NOMO-1 treated with DMSO at 0.1 percent for 48 hours (cell line): ENCODE results near the gene UNC13D.
"Not testable (repeated sequence)": the region's sequence is repeated elsewhere in the genome, so short reads cannot be mapped to it uniquely, and the experiment has no call there.

Experiments
- DNase-seq: peaks from one replicate; lab custom pipeline; 2025; ENCODE audit not compliant: unreplicated experiment; lab: John Stamatoyannopoulos, UW

The UNC13D gene

DNA sequence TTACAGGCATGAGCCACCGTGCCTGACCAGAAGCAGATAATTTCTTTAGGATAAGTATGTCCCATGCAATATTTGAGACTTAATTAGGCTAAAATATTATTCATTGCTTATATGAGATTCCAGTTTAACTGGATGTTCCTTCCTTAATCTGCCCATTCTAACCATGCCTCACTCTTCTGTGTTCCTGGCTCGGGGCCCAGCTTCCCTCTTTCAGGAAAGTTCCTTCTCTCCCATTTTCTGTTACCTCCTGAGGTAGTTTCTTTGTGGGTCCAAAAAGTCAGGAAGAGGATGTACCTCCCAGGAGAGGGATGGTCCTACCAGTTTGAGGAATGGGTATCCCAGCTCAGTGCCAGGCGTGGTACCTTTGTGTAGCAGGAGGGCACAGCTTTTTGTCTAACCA is 36.3 kb downstream of the UNC13D start:
- no peak for DNase-seq

DNA sequence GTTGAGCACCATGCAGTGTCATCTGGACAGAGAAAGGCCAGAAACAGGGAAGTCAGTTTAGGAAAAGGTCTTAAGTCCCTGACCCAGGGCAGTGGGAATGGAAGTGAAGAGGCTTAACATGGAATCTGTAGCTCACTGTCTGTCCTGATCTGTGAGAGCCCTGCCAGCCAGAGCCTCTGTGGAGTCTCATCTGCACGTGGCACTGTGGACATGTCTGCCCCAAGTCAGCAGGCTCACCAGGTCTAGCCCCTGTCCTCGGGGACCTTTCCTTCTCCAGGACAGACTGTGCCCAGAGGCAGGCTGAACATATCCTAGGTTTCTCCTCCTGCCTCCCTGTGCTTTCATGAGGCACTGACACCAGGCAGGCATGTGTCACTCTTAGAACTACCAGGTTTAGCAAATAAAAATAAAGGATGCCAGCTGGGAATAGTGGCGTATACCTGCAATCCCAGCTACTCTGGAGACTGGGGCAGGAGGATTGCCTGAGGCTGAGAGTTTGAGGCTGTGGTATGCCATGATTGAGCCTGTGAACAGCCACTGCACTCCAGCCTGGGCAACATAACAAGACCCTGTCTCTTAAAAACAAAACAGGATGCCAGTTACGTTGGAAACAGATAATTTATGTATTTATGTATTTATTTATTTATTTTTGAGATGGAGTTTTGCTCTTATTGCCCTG is 37.2 kb downstream of the UNC13D start:
- no peak for DNase-seq

DNA sequence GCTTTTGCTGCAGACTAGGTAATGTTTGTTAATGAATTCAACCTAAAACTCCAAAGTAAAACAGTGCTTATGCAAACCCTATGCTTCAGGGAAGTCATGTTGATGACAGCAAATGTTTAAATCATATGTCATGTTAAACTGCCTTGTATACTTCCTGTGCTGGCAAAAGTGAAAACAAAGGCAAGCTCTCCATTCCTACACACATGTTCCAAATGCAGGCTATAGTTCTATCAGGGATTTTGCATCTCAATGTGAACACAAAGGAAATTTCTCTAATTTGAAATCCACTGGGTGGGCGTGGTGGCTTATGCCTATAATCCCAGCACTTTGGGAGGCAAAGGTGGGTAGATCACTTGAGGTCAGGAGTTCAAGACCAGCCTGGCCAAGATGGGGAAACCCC is 40.3 kb downstream of the UNC13D start:
- no peak for DNase-seq

DNA sequence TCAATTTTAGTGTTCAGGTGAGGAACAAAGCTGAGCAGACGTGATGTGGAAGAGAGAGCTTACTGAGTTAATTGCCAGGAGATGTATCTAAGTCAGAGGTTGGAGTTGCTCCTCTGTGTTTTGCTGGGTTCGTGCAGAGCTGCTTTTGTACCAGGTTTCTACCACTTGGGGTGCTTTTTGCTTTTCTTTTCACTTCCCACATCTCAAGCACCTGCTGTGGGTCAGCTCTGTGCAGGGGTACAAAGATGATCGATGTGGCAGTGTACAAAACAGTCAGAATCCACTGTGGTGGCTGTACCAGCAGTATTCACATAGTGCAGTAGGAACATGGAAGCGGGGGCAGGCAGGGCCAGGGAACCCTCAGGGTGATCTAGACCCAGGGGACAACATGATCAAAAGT is 44.8 kb downstream of the UNC13D start:
- no peak for DNase-seq

DNA sequence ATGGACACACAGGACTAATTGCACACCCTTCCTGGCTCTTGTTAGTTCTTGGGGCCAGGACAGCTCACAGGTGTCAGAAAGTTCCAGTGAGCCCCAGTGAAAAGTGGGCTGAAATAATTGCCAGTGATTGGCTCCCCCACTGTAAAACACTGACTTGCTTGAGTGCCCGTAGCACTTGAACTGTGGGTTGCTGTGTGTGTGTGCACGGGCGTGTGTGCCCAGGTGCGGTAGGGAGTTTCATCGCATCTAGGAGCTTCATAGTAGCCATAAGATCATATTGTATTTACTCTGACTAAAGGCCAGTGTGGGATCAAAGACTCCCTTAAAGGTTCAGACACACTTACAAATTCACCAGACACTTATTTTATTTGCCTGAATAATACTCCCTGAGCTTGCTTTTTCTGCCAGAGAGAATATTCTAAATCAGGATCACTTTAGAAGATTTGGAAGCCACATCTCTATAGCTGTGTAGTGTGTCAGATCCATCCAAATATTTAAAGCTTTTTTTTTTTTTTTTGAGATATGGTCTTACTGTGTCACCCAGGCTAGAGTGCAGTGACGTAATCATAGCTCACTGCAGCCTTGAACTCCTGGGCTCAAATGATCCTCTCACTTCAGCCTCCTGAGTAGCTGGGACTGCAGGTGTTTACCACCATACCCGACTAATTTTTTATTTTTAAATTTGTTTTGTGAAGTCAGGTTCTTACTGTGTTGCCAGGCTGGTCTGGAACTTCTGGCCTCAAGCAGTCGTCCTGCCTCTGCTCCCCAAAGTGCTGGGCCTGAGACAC is 48.2 kb downstream of the UNC13D start:
- no peak for DNase-seq

DNA sequence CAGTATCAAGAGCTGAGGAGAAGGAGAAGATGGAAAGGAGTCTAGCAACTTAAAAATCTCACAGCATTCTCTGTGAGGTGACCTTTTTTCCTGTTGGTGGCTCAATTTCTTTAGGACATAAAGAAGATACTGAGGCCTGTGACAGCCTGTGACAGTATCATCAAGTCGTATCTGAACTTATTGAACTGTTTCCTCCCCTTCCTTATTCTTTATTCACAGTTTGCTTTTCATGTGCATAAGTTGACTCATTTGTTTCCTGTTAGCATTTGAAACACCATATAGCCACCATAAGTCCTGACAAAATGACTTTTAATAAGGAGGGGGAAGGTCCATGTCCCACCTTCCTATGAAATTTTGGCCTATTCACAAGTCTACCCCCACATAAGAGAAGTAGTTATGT is 50.7 kb downstream of the UNC13D start:
- no peak for DNase-seq

DNA sequence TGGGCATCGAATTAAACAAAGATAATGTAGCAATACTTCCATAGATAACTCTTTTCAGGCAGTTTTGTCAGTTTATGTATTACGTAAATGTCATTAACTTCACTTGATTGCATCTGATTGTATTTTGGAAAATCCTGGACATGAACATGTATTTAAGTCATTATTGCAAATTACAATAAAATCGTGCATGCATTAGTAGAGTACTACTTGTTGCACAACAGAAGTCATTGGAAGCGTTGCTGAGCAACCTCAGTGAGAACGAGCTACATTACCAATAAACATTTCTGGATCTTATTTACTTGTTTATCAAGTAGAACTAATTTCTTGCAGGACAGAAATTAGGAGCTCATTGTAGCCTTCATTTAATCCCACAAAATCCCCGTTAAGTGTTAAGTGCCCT is 53.0 kb downstream of the UNC13D start:
- DNase-seq = no peak

DNA sequence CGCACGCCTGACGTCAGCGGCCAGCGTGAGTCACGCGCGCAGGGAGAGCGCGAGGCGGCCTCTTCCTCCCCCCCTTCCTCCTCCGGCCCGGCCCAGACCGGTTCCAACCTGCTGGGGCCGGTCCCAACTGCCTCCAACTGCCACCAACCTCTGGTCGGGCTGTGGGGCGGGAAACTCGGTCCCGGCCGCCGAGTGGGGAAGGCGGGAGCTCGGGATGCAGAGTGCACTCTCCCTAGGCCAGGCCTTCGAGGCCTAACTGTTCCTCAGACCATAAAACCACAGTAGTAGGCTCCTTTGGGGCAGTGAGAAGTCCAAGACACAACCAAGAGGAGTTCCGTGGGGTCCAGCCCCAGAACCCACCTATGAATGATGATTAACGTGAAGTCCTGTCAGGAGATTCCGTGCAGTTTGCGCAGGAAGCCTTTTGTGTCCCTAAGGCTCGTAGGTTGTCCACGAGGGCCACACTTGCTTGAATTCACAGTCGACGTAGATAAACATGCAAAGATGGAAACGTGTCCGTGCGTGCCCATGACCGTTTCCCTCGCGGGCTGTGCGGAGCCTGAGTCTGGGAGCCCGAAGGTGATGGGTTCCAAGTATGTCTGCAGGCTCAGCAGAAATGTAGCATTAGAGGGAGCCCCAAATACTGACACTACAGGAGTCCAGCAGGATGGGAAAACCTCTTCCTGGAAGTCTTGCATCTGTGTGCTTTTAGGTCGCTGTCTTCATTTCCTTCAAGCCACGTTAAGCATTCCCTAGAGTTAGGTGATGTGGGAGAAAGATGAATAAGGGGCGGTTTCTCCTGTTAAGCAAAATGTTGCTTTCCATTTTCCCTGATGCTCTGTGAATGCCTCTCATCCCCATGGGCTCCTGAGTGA is 59.0 kb downstream of the UNC13D start:
- DNase-seq = peak; percentile 89

DNA sequence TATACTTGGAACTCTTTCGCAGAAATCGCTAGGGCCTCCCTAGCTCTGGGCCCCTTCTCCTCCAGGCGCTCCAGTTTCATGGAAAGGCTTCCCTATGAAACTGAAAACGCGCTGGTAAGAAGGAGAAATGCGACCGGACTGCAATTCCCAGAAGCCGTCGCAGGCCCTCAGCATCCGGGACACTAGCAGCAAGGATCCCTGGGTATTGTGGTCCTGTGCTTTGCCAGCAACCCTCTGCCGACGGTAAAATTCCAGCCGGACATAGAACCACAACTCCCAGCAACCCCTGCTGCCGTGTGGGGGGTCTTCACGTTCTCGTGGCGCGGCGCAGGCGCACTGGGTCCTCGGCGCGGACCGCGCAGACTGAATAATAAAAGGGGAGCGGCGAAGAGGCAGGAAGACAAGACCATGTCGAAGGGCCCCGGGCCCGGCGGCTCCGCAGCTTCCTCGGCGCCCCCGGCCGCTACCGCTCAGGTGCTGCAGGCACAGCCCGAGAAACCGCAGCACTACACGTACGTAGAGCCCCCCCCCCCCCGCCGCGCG is 59.7 kb downstream of the UNC13D start, which contains the start of gene UNK:
Gene UNK, plus strand, starts transcription at position 334 of the 543 bp plus-strand sequence. Its CDS starts 75 bp downstream, at position 409.
- peak; percentile 99 for DNase-seq

DNA sequence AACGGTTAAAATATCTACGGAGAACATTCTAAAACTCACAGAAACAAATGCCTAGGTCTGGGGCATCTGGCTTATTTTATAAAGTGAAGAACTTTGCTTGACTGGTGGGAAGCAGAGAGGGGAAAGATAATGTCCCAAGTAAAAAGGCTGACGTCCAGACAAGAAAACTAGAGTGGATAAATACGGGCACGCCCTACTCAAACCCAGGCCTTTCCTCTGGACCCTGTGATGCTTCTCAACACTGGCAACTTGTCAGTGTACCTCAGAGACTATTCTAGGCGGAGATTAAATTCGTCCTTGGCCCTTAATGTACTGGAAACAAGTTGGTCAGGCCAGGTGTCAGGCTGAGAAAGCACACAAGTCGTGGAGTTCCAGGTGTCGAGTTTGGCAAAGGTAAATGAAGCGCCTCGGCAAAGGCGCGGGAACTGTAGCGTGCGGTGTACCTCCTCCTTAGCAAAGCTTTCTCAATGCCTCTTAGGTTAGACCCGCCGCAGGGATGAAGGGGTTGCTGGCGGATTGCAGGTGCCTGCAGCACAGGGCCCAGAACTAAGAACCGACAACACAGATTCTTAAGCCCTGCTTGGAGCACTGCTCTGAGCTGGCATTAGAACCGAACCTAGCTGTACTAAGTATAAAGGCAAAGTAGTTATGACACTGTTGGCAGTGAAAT is 60.3 kb downstream of the UNC13D start:
- no peak for DNase-seq

DNA sequence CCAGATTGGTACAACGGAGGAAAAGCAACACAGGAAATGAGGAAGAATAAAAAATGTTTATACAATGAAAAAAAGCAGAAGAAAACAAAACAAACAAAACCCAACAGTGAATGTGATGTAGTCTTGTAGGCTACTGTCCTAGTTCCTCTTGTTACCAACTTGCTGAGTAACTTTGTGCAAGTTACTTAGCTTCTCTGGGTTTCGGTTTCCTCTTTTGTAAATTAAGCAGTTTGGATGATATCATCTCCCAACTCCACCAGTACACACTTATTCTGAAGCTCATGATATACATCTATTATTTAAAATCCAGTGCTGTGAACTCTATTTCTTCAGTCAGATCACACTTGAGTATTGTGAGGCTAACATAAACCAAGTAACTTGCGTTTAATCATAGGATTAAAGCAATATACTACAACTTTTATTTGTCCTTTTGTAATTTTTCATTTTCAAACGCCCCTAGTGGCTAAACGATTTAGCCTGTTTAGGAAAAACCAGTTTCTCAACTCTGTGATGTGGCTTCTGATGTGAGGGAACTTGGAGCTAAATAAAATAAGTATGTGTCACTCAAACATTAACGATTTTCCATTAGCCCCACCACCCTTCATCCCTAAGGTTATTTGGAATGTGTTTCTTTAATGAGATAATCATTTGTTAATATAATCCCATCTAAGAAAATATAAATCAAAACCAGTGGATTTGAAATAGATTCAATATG is 61.0 kb downstream of the UNC13D start:
- DNase-seq = peak; percentile 96

DNA sequence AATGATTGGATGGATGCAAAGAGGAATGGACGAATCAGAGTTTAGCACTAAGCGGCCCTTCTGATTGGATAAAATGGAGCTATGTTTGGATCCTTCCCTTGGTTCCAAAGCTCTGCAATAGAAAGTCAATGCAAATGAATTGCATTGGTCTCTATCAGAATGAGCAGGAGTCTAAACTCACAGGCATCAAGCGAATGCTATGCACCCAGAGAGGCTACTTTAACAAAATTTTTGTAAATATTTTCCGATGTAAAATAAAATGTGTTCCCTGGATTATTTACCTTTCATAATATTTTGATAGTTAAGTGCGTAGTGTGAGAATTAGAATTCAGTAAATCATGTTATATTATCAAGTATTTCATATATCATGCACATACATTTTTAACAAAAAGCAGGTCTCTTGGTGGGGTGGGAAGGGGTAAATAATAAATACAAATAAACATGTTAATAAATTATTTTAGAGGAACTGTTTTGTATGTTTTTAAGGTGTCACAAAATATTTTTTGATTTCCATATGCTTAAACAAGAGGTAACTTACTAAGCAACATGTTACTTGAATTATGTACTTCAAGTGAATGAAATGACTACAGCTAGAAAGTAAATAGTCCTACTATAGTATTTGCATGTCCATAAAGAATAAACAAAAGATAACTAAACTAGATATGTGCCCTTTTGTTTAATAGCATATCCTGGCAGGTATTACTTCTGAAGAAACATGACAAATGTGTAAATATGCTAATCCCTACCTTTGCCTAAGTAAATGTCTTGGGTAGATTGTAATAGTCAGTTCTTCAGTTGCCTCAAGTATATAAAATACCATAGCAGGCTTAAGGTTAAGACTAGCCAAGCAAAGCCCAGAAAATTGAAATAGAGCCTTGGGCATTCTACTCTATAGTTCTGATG is 64.0 kb downstream of the UNC13D start:
- DNase-seq = no peak

DNA sequence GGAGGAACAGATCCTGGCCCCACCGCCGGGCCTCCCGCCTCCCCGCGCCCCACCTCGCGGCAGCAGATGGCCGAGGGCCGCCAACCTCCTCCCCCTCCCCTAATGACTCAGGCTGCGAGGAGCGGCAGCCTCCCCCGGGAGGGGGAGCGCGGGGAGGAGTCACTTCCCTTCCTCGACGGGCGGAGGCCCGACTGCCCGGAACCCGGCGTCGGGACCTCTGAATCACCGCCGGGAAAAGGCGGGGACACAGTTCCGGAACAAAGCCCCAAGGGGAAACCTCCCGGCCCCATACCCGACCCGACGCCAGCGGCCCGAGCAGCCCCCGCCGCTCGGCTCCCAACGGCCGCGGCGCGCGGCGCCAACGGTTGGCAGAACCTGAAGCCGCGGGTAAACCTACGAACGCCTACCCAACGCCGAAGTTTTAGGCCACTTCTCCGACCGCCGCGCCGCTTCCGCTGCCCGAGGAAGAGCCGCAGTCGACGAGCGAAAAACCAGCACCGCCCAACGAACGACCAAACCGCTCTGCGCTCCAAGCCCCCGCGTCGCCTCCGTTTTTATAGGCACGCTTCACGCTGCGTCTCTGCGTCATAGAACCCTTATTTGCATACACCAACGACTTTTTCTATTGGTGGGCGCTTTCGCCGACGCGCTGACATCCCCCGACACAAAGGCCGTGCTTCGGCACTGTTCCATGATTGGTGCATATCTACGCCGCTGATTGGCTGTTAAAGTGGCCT is 64.8 kb downstream of the UNC13D start:
- DNase-seq = peak; percentile 100

DNA sequence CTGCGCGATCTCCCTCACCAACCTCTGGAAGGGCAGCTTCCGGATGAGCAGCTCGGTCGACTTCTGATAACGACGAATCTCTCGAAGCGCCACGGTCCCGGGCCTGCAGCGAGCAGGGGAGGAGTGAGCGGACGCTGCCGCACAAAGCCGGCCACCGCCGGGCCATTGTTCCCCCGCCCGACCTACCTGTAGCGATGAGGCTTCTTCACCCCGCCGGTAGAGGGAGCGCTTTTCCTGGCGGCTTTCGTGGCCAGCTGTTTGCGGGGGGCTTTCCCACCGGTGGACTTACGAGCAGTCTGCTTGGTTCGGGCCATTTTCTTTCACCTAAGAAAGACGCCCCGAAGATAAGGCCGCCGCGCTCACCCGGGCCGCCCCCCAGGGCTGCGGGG is 65.3 kb downstream of the UNC13D start:
- no peak for DNase-seq

DNA sequence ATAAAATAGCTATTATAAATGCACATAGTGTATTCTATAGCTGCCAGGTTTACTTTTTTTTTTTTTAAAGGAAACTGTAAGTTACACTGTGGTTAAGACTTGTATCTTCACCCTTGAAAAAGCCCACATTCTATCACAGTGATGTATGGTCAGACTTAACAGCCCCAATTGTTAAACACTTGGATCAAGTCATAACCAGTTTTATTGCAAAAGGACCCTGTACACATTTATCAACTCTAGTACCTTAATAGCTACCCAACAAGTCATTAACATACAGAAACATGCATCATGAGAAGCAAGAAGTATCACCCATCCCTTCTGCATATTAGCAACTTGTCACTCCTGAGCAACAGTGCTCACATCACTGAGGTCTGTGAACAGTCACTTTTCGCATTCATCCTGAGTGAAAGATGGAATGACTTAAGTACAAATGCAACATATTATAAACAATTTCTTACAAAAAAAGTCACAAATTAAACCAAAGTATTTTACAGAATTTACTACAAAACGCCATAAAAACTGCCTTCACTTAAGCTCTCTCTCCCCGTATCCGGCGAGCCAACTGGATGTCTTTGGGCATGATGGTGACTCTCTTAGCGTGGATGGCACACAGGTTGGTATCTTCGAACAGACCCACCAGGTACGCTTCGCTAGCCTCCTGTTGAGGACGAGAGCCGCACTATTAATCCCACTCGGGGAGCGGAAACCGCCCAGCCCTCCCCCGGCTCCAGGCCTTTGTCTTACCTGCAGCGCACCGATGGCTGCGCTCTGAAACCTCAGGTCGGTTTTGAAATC is 65.9 kb downstream of the UNC13D start:
- DNase-seq = not testable (repeated sequence)

DNA sequence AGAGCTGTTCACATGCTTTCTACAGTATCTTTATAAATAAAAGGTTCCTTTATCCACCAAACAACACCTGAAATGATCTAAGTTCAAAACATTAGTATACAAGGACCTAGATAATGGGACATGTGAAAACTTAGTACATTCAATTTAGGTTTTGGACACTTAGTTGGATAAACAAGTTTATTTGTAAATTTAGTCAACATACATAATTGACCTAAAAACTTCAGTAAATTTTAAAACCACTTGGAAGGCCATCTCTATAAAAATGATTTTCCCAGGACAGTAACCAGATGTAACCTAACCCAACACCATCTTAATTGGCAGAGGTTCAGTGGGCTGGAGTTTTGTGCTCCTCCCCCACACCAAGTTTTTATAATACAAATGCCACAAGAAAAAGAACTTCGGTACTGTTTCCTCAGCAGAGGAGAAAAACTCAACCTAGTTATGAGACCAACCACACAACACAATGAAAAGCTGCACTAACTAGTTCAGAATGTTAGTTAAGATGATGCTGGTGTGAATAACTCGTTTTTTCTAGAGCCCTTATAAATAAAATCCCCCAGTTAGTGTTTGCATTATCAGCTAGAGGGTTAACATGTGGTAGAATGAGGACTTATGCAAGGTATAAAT is 66.8 kb downstream of the UNC13D start:
- no peak for DNase-seq
